Kidney epithelial cell (primary cell): ENCODE data around the gene ADAMTS4. TPM values are rescaled to one million over a fixed set of nuclear protein-coding genes. Genes with fewer than 3 reads are reported as not detected.

Source experiments
- DNase-seq: peaks from one replicate; pipeline ENCODE4 v3.0.0-alpha.2; 2010; ENCODE audit warnings: low read depth
- H3K27me3 ChIP-seq: 2 replicates; pipeline ENCODE4 v1.6.0; 2011; ENCODE audit warnings: low read length; ENCODE audit not compliant: control insufficient read depth, insufficient read depth
- H3K36me3 ChIP-seq: 2 replicates; pipeline ENCODE4 v1.5.1; 2011; ENCODE audit warnings: low read length; ENCODE audit not compliant: control insufficient read depth, insufficient read depth
- H3K4me3 ChIP-seq: 2 replicates; pipeline ENCODE4 v1.5.1; 2011; ENCODE audit warnings: low read depth, mild to moderate bottlenecking, control low read depth, low read length
- total RNA-seq: library from RNA; depleted of rRNA; stranded (reverse); fragments of >200 nt; gene quantifications from 2 replicates; pipeline ENCODE4 v1.2.3, GENCODE V29; 2015
- TF ChIP-seq, protein P1 (sequence below): IDR thresholded peaks from 2 replicates; pipeline ENCODE4 v1.5.1; 2011; ENCODE audit warnings: mild to moderate bottlenecking, moderate library complexity, low read length, control low read depth, inconsistent platforms; ENCODE audit not compliant: insufficient read depth, poor library complexity, severe bottlenecking

The ADAMTS4 gene
- total RNA-seq, 1 donor from 2014 or later, result 0.33 TPM

DNA sequence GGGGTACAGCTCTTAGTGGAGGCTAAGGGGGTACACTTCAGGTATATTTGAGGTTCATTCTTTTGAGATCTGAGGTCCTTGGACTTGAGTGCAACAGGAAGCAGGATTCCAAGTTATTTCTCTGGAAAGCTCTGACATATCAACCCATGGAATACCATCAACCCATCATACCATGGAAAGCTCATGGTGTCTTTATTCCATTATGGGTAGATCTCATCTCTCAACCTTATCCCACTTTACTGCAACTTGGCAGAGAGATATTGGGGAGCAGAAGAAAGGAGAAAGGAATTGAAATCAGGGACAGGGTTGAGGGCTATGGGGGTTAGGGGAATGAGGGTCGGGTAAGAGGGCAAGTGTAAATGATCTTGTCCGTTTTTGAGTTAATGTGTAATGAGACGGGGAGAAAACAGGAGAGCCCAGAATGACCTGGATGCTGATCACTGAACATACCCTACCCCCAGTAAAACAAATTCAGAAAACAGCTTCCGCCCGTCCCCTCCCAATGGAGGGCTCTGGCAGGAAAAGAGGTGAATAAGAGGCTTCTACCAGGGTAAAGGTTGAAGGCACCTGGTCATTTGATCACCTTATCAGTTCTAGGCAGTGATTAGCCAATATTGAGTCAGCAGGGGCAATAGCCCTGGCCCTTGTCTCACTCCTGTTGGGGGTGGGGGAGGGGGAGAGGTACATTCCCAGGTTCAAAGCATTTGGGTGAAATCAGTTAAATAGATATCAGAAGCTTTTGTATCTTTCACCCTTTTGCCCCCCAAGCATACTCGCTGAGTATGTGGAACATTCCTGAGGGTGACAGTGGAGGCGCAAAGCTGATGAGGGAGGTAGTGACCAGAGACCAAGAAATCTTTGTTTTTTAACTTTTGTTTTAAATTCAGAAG is 25.2 kb upstream of the ADAMTS4 start:
- Histone ChIP-seq H3K4me3 (no peak overlapping the region), H3K27me3 (no peaks in the 10 kb centered on the region), H3K36me3 (no peaks in the 10 kb centered on the region)
- DNase-seq, result no peak
- TF ChIP-seq, protein P1, sequence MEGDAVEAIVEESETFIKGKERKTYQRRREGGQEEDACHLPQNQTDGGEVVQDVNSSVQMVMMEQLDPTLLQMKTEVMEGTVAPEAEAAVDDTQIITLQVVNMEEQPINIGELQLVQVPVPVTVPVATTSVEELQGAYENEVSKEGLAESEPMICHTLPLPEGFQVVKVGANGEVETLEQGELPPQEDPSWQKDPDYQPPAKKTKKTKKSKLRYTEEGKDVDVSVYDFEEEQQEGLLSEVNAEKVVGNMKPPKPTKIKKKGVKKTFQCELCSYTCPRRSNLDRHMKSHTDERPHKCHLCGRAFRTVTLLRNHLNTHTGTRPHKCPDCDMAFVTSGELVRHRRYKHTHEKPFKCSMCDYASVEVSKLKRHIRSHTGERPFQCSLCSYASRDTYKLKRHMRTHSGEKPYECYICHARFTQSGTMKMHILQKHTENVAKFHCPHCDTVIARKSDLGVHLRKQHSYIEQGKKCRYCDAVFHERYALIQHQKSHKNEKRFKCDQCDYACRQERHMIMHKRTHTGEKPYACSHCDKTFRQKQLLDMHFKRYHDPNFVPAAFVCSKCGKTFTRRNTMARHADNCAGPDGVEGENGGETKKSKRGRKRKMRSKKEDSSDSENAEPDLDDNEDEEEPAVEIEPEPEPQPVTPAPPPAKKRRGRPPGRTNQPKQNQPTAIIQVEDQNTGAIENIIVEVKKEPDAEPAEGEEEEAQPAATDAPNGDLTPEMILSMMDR, result no peak

DNA sequence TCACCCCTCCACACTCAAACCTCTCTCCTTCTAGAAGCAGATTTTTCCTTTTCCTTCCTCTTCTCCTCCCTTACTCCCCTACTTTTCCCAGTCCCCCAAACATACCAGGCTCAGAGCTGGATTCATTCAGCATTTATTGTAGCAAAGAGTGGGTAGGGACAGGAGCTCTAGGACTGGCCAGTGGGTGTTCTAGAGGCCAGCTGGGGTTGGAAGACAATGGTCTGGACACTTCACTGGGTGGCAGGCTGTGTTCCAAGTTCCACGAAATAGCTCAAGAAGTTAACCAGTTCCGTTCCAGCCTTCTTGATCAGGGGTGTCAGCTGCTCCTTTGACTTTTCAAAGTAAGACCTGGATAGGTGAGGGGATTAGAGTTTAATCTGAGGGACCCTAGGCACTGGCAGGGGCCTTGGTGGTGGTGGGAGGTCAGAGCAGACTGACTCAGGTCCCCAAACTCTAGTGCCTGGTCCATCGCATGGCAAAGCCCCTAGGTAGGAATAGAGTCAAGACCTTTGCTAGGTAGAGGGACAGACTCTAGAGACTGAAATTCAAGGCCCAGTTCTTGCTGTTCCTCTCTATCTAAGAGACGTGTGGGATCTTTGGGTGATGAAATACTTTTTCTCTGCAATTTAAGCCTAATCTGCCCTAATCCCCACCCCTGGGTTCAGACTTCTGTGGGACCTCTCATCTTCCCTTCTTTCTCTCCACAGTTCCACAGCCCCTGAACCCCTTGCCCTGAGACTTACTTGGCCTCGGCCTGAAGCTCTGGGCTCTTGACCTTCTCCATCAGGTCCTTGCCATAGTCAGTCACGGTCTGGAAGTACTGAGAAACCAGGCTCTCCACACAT is 23.5 kb upstream of the ADAMTS4 start:
- H3K27me3 ChIP-seq, result no peaks in the 10 kb centered on the region
- H3K36me3 ChIP-seq, result no peaks in the 10 kb centered on the region
- no peak for DNase-seq
- no peak overlapping the region for H3K4me3 ChIP-seq
- TF ChIP-seq, protein P1, result no peak

DNA sequence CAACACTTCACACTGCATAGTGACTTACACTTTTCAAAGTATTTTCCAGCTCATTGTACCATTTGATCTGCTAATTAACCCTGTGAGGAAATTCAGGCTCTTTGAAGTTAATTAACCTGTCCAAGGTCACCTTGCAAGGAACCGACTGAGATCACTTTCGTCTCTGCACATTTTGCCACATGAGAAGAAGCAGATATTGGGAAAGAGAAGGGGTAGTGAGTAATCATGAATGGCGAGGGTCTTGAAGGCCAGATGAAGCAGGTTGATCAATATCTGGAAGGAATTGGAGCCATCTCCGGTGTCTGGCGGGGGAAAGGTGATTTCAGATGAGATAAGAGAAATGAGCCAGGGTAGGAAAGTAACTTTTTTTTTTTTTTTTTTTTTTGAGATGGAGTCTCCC is 21.1 kb upstream of the ADAMTS4 start:
- no peak overlapping the region for H3K4me3 ChIP-seq
- TF ChIP-seq, protein P1, result no peak
- H3K36me3 ChIP-seq, result no peaks in the 10 kb centered on the region
- no peak for DNase-seq
- no peaks in the 10 kb centered on the region for H3K27me3 ChIP-seq

DNA sequence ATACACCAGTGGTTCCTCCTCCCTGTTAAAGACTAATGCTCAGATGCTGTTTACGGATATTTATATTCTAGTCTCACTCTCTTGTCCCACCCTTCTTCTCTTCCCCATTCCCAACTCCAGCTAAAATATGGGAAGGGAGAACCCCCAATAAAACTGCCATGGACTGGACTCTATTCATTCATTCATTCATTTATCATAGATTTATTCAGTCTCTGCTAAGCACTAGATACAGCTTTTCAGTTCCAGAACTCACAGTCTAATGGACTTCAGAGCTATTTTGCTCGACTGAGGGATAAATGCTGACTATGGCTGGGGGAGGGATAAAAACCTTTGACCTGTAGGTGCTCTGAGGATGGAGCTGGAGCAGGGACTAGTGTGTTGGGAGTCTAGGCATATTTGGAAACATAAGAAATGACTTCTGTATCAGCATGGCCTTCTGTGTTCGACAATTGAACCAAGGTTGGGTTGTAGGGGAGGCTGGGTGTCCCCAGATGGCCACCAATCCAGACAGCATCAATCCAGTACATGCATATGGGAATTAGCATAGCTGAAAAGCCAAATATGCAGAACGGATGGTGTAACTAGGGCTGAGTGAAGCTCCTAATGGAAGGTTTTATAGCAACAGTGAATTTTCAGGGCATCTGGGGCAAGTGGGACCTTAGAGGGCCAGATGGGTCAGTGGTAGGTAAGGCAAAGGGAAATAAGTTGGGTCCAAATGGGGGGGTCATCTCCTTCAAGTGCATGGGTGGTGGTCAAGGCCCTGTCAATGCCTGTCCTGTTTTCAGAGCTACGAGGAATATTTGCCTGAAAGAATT is 20.4 kb upstream of the ADAMTS4 start:
- H3K4me3 ChIP-seq, result no peak overlapping the region
- DNase-seq, result no peak
- TF ChIP-seq, protein P1, result no peak
- H3K36me3 ChIP-seq, result no peaks in the 10 kb centered on the region
- no peaks in the 10 kb centered on the region for H3K27me3 ChIP-seq

DNA sequence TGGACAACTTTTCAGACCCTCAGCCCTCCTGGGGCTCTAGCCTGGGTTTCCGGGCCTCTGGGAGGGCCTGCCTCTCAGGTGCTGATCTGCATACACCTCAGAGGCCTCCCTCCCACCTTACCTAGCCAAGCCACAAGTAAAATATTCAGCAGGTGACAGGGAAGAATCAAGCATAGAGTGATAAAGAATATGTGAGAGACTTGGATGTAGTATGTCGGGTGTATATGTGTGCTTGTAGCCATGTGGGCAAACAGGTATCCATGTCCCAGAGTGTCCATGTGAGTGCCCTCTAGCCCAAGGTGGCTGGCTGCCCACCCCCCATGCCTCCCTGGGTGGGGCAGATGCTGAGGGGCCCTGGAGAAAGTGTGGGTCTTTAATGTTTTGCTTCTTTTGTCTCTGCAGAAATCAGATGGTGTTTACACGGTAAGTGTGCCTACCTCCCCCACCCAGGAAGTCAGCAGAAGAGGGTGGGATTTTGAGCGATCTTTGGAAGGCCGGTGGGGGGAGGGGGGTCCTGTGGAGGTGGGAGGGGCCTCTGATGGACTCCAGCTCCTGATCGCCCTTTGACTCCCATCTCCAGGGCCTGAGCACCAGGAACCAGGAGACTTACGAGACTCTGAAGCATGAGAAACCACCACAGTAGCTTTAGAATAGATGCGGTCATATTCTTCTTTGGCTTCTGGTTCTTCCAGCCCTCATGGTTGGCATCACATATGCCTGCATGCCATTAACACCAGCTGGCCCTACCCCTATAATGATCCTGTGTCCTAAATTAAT is 19.6 kb upstream of the ADAMTS4 start:
- Histone ChIP-seq H3K36me3 (no peaks in the 10 kb centered on the region), H3K27me3 (no peaks in the 10 kb centered on the region), H3K4me3 (no peak overlapping the region)
- TF ChIP-seq, protein P1, result no peak
- no peak for DNase-seq
